GM06990 (cell line): Measurements from ENCODE around the gene GCN1.
A peak's percentile ranks its signal among the peaks of the same experiment; 100 is the strongest.

Experiments used
- DNase-seq: peaks from one replicate; pipeline ENCODE4 v3.0.0-alpha.2; 2011; ENCODE audit not compliant: insufficient read length; ENCODE audit errors: extremely low read depth
- H3K27me3 ChIP-seq: replicated peaks from 2 replicates; pipeline ENCODE4 v1.6.0; 2011; ENCODE audit warnings: low read length; ENCODE audit not compliant: control insufficient read depth, insufficient read depth
- H3K36me3 ChIP-seq: 2 replicates; pipeline ENCODE4 v1.5.1; 2011; ENCODE audit warnings: low read length; ENCODE audit not compliant: control insufficient read depth, insufficient read depth
- H3K4me3 ChIP-seq: replicated peaks from 2 replicates; pipeline ENCODE4 v1.5.1; 2011; ENCODE audit warnings: low read depth, mild to moderate bottlenecking, control low read depth, low read length
- TF ChIP-seq, protein P1 (sequence below): IDR thresholded peaks from 2 replicates; pipeline ENCODE4 v1.5.1; 2011; ENCODE audit warnings: low read length, control low read depth, mild to moderate bottlenecking, inconsistent platforms; ENCODE audit not compliant: insufficient read depth, poor library complexity, severe bottlenecking

GCN1 gene

DNA sequence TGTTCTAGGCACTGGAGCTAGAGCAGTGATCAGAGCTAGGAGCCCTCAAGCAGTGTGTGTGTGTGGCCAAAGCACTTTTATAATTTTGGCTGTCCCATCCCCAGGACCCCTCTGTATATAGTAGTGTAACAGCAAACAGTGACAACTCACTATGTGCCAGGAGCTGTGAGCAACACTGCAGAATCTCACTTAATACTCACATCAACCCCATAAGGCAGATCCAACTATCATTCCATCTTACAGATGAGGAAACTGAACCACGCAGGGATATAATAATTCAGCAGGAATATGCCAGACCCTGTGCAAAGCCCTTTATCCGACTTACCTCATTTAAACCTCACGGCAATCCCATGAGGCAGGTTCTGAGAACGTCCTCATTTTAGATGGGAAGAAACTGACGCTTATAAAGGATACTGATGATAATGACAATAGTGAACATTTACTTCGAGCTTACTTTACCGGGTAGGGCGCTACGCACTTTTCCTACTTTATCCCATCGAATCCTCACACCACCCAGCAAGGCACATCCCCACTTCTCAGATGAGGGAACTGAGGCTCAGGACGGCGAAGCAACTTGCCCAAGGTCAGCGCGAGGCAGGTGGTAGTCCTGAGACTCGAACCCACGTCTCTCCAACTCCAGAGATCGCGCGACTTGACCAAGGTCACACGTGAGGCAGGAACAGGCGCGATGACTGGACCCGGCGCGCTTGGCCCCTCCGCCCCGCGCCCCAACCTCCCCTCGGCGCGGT lies 78.6 kb downstream of the GCN1 start:
- TF ChIP-seq, protein P1, sequence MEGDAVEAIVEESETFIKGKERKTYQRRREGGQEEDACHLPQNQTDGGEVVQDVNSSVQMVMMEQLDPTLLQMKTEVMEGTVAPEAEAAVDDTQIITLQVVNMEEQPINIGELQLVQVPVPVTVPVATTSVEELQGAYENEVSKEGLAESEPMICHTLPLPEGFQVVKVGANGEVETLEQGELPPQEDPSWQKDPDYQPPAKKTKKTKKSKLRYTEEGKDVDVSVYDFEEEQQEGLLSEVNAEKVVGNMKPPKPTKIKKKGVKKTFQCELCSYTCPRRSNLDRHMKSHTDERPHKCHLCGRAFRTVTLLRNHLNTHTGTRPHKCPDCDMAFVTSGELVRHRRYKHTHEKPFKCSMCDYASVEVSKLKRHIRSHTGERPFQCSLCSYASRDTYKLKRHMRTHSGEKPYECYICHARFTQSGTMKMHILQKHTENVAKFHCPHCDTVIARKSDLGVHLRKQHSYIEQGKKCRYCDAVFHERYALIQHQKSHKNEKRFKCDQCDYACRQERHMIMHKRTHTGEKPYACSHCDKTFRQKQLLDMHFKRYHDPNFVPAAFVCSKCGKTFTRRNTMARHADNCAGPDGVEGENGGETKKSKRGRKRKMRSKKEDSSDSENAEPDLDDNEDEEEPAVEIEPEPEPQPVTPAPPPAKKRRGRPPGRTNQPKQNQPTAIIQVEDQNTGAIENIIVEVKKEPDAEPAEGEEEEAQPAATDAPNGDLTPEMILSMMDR = no peak
- peak overlapping the region; percentile 91 for H3K4me3 ChIP-seq
- no peaks in the 10 kb centered on the region for H3K27me3 ChIP-seq
- peaks cover 10% of the 10 kb centered on the region for H3K36me3 ChIP-seq
- peak; percentile 61 for DNase-seq

DNA sequence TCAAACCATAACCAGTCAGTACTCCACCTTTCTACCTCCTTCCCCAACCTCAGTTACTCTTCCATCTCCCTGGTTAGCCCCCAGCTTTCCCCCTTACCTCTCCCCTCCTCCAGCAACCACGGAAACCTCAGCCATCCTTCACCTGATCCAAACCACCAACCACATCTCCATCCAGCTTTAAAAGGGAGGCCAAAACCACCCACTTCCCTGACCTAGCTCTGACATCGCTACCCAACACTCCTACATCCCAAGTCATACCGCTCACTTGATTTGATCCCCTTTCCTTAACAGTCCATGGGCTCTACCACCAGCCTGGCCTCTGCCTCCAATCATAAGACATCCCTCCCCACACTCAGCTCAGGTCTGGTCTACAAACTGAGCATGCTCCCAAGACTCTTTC lies 79.4 kb downstream of the GCN1 start:
- TF ChIP-seq, protein P1 = no peak
- H3K27me3 ChIP-seq = no peaks in the 10 kb centered on the region
- peak overlapping the region; percentile 91 for H3K4me3 ChIP-seq
- H3K36me3 ChIP-seq = peaks cover 10% of the 10 kb centered on the region
- no peak for DNase-seq

DNA sequence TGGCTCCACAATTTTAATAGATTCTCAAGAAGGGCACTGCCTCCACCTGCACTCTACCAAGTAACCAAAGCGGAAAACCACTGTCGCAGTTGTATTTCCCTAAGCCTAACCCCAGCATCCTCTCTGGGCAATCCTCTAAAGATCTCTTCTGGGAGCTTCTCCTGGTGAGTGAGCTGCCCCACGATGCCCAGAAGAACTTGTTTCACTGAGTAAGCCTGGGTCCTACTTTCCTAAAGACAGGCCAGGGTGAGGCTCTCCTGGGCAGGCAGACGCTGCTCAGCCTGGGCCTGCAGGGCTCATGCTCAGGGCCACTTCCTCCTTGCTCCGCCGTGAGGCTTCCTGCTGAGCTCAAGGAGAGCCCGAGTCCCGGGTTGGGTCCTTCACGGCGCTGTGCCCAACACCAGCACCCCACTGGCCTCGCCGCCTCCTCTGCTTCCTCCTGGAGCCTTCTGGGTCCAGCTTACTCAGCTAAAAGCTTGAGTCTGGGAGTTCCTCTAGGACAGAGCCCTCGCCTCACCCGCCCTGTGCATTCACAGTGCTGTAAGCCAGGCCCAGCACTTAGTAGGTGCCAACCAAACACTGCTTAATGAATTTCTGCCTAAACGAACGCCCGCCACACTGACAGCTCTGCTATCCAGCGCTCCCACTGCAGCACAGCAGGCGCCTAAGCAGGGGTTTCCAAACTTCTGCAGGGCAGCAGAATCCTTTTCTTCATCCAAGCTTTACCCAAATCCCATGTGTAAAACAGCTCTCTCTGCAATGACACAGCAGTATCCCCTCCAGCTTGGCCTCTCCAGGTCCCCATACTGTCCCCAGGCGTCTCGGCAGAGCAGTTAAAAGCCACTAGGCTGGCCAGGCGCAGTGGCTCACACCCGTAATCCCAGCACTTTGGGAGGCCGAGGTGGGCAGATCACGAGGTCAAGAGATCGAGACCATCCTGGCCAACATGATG lies 83.7 kb downstream of the GCN1 start:
- H3K4me3 ChIP-seq = peak overlapping the region; percentile 38
- H3K36me3 ChIP-seq = peaks cover 18% of the 10 kb centered on the region
- no peaks in the 10 kb centered on the region for H3K27me3 ChIP-seq
- peak; percentile 77 for DNase-seq
- TF ChIP-seq, protein P1 = no peak

DNA sequence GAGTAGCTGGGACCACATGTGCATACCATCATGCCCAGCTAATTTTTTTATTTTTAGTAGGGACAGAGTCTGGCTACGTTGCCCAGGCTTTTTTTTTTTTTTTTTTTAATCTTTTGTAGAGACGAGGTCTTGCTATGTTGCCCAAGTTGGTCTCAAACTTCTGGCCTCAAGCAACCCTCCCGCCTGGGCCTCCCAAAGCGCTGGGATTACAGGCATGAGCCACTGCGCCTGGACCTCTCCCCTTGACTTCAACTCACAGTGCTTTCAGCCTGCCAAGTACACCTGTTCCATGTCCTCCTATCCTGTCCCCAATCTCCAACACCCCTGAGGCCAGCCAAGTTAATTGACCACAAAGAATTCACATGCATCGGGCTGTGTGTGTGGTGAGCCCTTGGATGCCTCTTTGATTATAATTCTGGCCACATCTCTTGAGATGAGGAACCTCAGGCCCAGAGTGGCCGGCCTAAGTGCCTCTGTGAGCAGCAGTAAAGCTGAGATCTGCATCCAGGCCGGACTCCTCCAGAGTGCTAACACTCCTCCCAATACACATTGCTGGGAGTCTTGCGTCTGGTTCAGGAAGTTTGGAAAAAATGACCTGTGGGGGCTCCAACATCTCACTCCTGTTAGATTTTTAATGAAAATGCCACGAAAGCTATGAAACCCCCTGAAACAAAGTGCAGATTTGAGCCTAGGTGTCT lies 84.8 kb downstream of the GCN1 start:
- Histone ChIP-seq H3K36me3 (peaks cover 18% of the 10 kb centered on the region), H3K27me3 (no peaks in the 10 kb centered on the region), H3K4me3 (no peak overlapping the region; the same call in 1 of the 2 replicates)
- TF ChIP-seq, protein P1 = no peak
- no peak for DNase-seq

DNA sequence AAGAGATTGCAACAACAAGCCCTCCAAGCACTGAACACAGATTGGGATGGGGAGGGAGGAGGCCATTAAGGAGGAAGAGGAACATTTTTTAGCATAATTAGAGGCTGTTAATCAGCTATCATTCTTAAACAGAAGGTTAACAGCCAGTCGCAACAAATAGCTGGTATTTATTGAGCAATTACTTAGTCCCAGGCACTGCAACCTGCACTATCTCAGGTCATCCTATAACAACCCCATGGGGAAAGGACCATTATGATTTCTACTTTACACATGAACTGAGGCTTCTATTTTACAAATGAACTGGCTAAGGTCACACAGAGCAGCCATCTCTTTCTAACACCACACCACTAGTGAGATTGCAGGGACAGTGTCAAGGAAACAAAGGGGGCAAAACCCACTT lies 88.4 kb downstream of the GCN1 start:
- TF ChIP-seq, protein P1 = no peak
- Histone ChIP-seq H3K27me3 (no peaks in the 10 kb centered on the region), H3K4me3 (no peak overlapping the region), H3K36me3 (peaks cover 30% of the 10 kb centered on the region)
- no peak for DNase-seq
